Prostate gland (tissue), 2 donors: ENCODE measurements around the gene BRD7.

Experiments
- CTCF ChIP-seq, 4 experiments: fragments of 200-600 bp in 2 of 4; fragments of 450-650 bp in 2 of 4; sonication (generic) in 2 of 4; IDR thresholded peaks; 1 replicate in 3 of 4; 2 replicates in 1 of 4; pipeline ENCODE4 v1.5.1; 2016 to 2019; ENCODE audit warnings: antibody characterized with exemption in 4 of 4, mild to moderate bottlenecking in 2 of 4, moderate library complexity in 2 of 4
- POLR2A ChIP-seq: fragments of 450-650 bp; IDR thresholded peaks from one replicate; pipeline ENCODE4 v1.6.1; 2016; ENCODE audit warnings: antibody characterized with exemption, mild to moderate bottlenecking
- POLR2AphosphoS5 ChIP-seq: sonication (generic); formaldehyde crosslinking; IDR thresholded peaks from one replicate; pipeline ENCODE4 v1.6.1; 2017; ENCODE audit warnings: antibody characterized with exemption

- TF ChIP-seq CTCF (IDR thresholded peaks at IDR 0.05) (no peak), POLR2A (no peak), POLR2AphosphoS5 (no peak)
These were observed 95.5 kb downstream of the BRD7 start for GRCh38 chr16:50273382-50273690.
